Nucleus accumbens (tissue), 56 donors: ENCODE data around the gene ITGB7.

Experiments used
- DNase-seq, 56 donors: peaks; one replicate each; lab custom pipeline; 2025; lab: John Stamatoyannopoulos, UW

ITGB7 gene

DNA sequence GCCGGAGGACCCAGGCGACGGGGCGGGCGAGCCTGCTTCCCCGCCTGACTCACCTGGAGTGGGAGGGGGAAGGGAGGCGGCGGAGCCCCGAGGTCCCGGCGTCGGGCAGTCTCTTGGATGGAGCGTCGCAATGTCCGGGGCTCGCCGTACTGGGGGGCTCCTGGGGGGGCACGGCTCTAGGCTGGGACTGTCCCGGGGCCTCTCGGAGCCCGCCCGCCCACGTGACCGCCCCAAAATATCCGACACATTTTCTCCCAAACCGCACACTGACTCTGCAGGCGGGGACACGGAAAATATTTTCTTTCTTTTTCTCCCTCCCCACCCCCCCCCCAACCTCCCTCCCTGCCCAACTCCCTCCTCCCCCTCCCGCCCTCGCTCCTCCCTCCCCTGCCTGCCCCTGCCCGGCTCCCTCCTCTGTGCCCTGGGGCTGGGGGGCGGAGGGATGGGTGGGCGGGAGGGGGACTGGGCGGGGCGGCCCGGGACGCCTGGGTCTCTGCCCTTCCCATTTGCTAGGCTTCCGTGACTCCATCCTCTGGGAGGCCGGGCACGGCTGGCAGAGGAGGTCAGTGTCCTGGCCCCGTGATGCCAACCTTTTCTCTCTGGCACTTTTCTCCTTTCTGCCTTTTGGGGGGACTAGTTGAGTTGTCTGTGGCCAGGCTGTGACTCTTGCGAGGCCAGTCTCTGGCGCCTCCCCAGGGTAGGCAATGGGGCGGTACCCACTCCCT, 25.0 kb upstream of the ITGB7 start, which contains the start of gene RARG:
RARG (minus strand) TSS at position 289 of the 725 bp plus-strand sequence. CDS start 4,664 bp downstream, outside the sequence.
- peak in 28 of 56 donors; percentile 17 to 88 (median 42) for DNase-seq

DNA sequence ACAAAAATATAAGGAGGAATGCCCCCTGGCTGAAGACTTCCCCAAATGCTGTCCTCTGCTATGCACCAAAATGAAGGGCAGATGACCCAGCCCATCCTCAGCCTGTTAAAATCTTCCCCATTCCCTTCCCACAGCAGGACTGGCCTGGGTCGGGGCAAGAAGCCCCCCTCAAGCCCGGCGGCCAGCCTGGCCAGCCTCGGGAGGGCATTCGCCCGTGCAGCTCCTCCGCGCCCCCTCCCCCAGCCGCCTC, 24.5 kb upstream of the ITGB7 start:
- no peak for DNase-seq

- DNase-seq, result peak in 1 of 56 donors; percentile 24
Measured at GRCh38 chr12:53230108-53230845, 23.2 kb upstream of the ITGB7 start.

- no peak for DNase-seq
Measured at GRCh38 chr12:53229454-53229853, 22.4 kb upstream of the ITGB7 start.

DNA sequence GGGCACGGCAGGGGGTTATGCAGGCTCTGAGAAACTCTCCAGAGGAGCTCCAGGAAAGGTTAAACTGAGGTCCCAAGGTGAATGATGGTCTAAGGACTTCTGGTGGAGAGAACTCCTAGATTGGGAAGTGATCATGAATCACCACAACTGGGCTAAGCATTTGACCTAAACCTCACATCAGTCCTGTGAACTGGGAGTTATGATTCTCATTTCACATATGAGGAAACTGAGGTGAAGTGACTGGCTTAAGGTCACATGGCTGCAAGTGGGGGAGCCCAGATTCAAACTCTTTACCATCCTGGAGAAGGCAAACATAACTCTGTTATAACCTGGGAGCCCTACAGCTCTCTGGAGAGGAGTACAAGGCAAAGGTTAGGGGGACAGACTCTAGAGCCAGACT, 20.8 kb upstream of the ITGB7 start:
- DNase-seq, result no peak

DNA sequence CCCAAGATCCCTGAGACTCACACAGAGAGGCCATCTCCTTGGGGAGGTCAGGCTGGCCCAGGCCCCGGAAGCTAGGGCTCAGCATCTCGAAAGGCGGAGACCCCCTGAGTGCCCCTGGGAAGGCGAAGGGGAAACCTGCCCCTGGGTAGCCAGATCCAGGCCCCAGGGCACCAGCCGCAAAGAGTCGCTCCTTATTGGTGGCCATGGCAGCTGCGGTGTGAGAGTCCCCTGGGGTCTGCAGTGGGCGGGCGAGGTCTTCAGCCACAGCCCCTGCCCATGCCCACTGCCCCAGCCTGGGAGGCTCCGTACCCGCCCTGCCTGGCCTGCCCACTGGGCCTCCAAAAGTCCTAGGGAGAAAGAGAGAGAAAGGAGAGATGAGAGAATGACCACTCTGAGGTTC, 20.3 kb upstream of the ITGB7 start:
- no peak for DNase-seq

- no peak for DNase-seq
Measured at GRCh38 chr12:53226815-53227214, 19.8 kb upstream of the ITGB7 start.

DNA sequence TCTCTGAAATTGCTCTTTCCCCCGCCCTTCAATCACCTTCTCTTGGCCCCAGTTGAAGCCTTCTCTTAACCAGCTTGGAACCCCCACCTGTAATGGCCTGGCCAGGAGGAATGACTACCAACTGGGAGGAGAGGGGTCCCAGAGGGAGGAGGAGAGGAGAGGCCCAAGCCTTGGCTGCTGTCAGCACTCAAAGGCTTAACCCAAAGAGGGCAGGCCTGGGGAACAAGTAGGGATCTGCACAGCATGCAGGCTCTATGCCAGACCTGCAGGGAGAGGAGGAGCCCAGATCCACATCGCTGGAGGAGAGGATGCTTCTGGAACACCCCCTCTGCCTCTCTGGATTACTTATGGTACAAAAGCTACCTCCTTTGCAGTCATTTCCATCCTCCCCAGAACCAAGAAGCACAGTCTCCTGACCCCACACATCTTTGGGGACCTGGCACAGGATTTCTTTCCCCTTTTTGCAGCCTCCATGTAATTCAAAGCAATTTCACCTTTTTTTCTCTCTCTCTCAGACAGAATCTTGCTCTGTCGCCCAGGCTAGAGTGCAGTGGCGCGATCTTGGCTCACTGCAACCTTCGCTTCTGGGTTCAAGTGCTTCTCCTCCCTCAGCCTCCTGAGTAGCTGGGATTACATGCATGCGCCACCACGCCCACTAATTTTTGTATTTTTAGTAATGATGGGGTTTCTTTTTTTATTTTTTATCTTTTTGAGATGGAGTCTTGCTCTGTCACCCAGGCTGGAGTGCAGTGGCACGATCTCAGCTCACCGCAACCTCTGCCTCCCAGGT, 18.8 kb upstream of the ITGB7 start:
- DNase-seq, result peak in 4 of 56 donors; percentile 14 to 34 (median 21)

DNA sequence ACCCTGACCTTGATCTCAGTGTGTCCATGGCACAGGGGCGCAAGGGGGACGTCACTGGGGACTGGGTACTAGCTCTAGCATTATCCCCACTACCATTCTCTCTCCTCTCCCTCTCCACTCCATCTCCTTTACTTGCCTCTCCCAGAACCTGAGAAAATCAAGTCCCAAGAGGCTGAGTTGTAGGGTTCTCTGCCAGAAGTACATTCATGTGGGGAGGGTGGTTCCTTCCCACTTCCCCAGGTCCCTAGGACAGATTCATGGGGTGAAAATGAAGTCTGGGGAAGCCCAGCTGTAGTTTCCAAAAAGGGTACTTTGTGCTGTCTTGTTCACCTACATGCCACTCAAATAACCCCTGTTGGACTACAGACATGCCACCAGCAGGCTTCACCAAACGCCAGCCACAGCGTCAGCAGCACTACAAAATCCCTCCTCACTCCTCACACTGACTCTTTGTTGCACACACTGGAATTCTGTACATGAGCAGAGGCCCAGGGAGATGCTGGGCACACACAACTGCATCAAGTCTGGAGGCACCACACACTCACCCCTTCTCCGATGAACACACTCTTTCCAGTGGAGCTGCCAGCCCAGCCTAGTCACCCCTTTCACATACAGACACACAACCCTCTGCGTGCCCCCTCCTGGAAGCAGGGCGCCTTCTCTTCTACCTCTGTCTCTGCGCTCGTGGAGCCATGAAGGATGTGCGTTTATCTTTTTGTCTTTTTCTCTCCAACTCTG, 18.0 kb upstream of the ITGB7 start:
- peak in 1 of 56 donors; percentile 18 for DNase-seq

- no peak for DNase-seq
Measured at GRCh38 chr12:53224061-53224896, 17.2 kb upstream of the ITGB7 start.

- peak in 45 of 56 donors; percentile 26 to 85 (median 55) for DNase-seq
Measured at GRCh38 chr12:53223389-53224060, 16.5 kb upstream of the ITGB7 start.

DNA sequence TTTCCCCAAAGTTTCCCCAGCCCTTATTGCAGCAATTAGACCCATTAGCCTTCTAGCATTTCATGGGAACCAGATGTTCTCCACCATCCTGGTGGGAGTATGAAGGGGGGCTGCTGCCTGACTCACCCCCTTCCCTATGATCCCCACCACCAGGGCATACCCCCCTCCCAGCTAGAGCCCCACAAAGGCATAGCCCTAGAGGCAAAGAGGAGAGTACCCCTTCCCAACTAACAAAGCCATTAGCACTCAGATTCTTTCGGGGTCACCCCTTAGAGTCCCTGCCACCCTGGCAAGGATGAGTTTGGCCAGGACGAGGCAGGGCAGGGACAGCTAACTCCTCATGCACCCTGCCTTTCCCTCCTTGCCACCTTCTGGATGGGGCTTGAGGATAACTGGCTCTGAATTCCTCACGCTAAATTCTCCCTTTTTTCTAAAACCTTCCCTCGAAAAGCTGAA, 15.8 kb upstream of the ITGB7 start:
- DNase-seq, result no peak

- no peak for DNase-seq
Measured at GRCh38 chr12:53222170-53222721, 15.2 kb upstream of the ITGB7 start.

DNA sequence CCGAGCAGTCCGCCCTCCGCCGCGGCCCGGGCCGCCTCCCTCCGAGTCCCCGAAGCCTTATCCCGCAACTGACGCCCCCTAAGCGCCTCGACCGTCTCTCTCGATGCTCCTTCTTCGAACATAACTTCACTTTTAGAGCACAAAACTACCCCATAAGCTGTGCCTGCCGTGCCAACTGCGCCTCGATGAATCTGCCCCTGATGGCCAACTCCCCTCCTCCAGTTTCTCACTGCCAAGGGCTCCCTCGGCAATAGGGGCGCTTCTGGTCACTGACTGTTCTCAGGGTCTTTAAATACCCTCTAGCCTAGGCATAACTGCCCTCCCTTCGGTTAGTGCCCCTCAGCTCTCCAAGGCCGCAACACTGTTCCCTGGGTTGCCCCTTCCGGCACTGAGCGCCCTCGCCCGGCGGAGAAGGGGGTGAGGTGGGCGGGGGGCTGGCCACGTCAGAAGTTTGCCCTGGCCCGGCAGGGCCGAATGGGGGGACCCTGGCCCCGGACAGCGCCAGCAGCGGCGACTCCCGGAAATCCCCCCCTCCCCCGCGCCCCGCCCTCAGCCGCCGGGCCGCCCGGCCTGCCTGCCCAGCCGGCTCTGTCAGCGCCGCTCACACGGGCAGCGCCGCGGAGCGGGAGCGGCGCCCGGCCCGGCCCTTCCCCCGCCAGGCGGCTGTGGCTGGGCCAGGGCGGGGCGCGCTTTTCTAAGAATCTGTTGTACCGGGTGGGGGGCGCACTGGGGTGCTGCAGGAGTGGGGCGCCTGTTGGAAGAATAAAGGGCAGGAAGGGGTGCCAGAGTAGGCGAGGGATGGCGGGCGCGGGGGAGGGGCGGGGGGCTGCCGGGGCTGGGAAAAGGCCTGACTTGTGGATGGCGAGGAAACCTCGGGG, 14.4 kb upstream of the ITGB7 start:
- peak in 48 of 56 donors; percentile 27 to 79 (median 60) for DNase-seq

DNA sequence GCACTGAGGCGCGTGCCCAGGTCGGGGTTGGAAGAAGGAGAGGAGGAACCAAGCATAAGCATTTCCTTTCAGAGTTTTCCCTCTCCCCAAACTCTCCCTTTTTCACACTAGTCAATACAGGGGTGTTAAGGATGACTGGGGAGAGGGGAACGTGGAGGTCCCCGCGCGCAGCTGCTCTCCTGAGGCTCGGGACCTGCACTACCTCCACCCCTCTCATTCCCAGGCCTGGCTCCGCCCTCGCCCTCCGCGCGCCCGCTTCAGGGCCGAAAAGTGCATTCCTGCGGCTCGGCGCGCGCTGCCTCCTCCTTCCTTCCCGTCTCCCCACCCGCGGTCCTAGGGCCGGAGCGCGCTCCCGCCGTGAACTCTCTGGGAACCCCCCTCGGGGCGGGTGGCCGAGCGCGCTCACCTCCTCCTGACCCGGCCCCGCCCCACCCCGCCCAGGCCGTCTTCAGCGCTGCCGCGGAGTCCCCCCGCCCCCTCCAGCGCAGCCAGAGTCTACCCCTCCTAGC, 13.7 kb upstream of the ITGB7 start:
- peak in 49 of 56 donors; percentile 34 to 85 (median 70) for DNase-seq

DNA sequence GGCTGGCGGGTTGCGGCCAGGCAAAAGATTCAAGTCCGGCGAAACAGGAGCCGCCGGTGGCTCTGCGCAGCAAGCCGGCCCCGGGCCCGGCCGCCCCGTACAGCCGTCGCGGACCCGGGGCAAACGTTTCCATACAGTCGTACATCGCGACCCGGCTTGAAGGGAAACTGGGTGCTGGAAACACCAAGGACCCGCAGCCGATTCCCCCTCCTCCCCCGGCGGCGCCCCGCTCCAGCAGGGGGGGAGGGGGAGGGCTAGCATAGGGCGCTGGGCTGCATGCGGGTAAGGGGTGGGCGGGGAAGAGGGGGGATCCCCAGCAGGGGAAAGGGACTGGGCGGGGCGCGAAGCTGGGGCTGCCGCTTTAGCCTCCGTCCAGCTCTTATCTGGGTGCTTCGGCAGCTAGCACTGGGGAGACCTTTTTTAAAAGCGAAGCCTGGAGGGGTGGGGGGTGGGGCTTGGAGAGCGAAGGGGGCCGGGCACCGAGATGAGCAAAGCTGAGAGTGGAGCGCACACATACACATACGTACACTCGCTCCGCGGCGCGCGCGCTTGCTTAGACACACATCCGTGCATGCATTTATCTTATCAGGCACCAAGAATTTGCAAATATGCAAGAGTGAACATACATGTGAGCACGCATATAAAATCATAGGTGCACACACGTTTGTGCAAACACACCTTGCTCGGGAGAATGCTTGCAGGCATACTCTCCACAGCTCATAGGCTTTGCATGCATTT, 13.1 kb upstream of the ITGB7 start:
- peak in 38 of 56 donors; percentile 24 to 85 (median 66) for DNase-seq
